ENCODE results near the gene CABLES2.

DNA sequence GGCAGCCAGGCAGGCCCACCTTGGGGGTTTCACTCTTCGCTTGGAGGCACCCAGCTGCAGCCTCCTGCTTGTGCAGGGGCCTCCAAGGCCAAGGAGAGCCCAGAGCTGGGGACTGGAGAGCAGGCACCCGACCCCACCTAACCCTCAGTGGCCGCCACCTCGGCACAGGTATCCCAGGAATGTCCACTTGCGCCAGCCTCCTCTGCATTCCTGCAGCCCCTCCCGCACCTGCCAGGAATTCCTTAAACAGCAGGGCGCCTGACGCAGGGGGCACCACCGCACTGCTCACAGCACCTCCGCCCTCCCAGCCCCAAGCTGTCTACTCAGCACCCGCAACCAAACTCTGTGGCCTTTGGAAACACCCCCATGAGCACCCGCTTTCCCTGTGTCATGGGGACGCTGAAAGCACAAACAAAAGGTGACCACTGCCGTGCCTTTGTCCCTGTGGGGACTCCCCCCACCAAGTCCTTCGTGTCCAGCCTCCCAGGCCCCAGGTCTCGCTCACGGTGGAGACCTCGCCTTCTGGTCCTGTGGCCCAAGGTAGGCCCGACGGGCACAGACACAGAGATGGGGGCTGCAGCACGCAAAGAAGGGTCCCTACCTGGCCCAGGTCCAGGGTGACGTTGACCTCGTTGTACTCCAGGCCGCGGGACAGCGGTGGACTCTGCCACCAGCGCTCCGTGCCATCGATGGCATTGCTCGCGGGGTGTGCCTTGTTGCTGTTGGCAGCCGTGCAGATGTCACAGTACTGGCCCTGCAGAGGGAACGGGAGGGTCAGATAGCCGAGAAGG lies 45.1 kb downstream of the CABLES2 start:
- TF ChIP-seq, protein P1, sequence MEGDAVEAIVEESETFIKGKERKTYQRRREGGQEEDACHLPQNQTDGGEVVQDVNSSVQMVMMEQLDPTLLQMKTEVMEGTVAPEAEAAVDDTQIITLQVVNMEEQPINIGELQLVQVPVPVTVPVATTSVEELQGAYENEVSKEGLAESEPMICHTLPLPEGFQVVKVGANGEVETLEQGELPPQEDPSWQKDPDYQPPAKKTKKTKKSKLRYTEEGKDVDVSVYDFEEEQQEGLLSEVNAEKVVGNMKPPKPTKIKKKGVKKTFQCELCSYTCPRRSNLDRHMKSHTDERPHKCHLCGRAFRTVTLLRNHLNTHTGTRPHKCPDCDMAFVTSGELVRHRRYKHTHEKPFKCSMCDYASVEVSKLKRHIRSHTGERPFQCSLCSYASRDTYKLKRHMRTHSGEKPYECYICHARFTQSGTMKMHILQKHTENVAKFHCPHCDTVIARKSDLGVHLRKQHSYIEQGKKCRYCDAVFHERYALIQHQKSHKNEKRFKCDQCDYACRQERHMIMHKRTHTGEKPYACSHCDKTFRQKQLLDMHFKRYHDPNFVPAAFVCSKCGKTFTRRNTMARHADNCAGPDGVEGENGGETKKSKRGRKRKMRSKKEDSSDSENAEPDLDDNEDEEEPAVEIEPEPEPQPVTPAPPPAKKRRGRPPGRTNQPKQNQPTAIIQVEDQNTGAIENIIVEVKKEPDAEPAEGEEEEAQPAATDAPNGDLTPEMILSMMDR (conservative IDR thresholded peaks at IDR 0.05 in 1 of 2, IDR thresholded peaks at IDR 0.05 in 1 of 2; ENCODE audit: extremely low read depth in 1 of 2, insufficient read depth in 1 of 2, low read depth in 1 of 2, low read length in 2 of 2), result no peak
- no peak for TF ChIP-seq EZH2 (IDR thresholded peaks at IDR 0.05; ENCODE audit: borderline replicate concordance, low read length)
